HepG2 (cell line): ENCODE data around the gene KDM3B. TPM values are rescaled to one million over a fixed set of nuclear protein-coding genes. Genes with fewer than 3 reads are reported as not detected.

Source experiments
- CC2D1A ChIP-seq: sonication (generic); formaldehyde crosslinking; IDR thresholded peaks from 2 replicates; pipeline ENCODE4 v1.8.1; 2023; ENCODE audit warnings: mild to moderate bottlenecking, missing genetic modification reagents
- DPF2 ChIP-seq: sonication (generic); formaldehyde crosslinking; IDR thresholded peaks from 2 replicates; pipeline ENCODE4 v1.4.0; 2020; ENCODE audit warnings: mild to moderate bottlenecking, low read depth, missing genetic modification reagents, borderline replicate concordance
- EED ChIP-seq: sonication (generic); formaldehyde crosslinking; IDR thresholded peaks from 2 replicates; pipeline ENCODE4 v1.5.0; 2020; ENCODE audit warnings: mild to moderate bottlenecking, missing genetic modification reagents
- FIP1L1 ChIP-seq: fragments of 200-400 bp; formaldehyde crosslinking; IDR thresholded peaks from 2 replicates; pipeline ENCODE4 v1.6.1; 2018; ENCODE audit warnings: low read depth, mild to moderate bottlenecking, low read length, moderate library complexity, borderline replicate concordance; ENCODE audit not compliant: insufficient read depth
- KLF15 ChIP-seq: sonication (generic); formaldehyde crosslinking; IDR thresholded peaks from 2 replicates; pipeline ENCODE4 v1.8.1; 2023; ENCODE audit warnings: borderline replicate concordance, mild to moderate bottlenecking, inconsistent platforms, missing genetic modification reagents, mixed read lengths
- MAF1 ChIP-seq: sonication (generic); formaldehyde crosslinking; IDR thresholded peaks from 2 replicates; pipeline ENCODE4 v1.5.0; 2020; ENCODE audit warnings: missing genetic modification reagents, borderline replicate concordance
- MYC ChIP-seq: sonication (generic); formaldehyde crosslinking; IDR thresholded peaks from 2 replicates; pipeline ENCODE4 v1.9.0; 2021; ENCODE audit warnings: missing genetic modification reagents, borderline replicate concordance
- NCOA5 ChIP-seq: sonication (generic); formaldehyde crosslinking; IDR thresholded peaks from 2 replicates; pipeline ENCODE4 v1.4.0; 2020; ENCODE audit warnings: missing genetic modification reagents
- RORA ChIP-seq: sonication (generic); formaldehyde crosslinking; IDR thresholded peaks from 2 replicates; pipeline ENCODE4 v1.5.0; 2020; ENCODE audit warnings: mild to moderate bottlenecking, missing genetic modification reagents, moderate library complexity
- TEAD3 ChIP-seq: optimal IDR thresholded peaks from 2 replicates; pipeline ENCODE3; 2016; ENCODE audit warnings: borderline replicate concordance
- ZNF337 ChIP-seq: sonication (generic); formaldehyde crosslinking; IDR thresholded peaks from 2 replicates; pipeline ENCODE4 v1.5.1; 2020; ENCODE audit warnings: missing genetic modification reagents, low read depth, mild to moderate bottlenecking, borderline replicate concordance
- ZNF557 ChIP-seq: sonication (generic); formaldehyde crosslinking; IDR thresholded peaks from 2 replicates; pipeline ENCODE4 v1.4.0; 2020; ENCODE audit warnings: missing genetic modification reagents
- ZNF598 ChIP-seq: sonication (generic); formaldehyde crosslinking; IDR thresholded peaks from 2 replicates; pipeline ENCODE4 v1.5.1; 2020; ENCODE audit warnings: mild to moderate bottlenecking, missing genetic modification reagents, borderline replicate concordance
- ZNF720 ChIP-seq: sonication (generic); formaldehyde crosslinking; IDR thresholded peaks from 2 replicates; pipeline ENCODE4 v1.4.0; 2020; ENCODE audit warnings: missing genetic modification reagents
- ZNF780A ChIP-seq: sonication (generic); formaldehyde crosslinking; IDR thresholded peaks from 2 replicates; pipeline ENCODE4 v1.8.0; 2022; ENCODE audit warnings: mild to moderate bottlenecking, missing genetic modification reagents, moderate library complexity
- polyA plus RNA-seq, 8 experiments: library from polyadenylated mRNA; depleted of rRNA in 3 of 8; stranded (reverse) in 7 of 8; unstranded in 1 of 8; fragments of >200 nt; fragmentation: Illumina TruSeq in 4 of 8; extraction: Trizol in 4 of 8; gene quantifications; 2 replicates each; pipeline versions ENCODE4 v1.2.1 to v1.2.3, GENCODE V29; 2011 to 2016; ENCODE audit warnings: low read depth in 4 of 8, missing spikeins in 1 of 8, mixed read lengths in 1 of 8; ENCODE audit not compliant: insufficient read depth in 1 of 8
- total RNA-seq, 5 experiments: library from RNA; depleted of rRNA; stranded (reverse); fragments of >200 nt; fragmentation: Illumina TruSeq; extraction: Trizol; gene quantifications; 2 replicates each; pipeline ENCODE4 v1.2.3, GENCODE V29; 2016; ENCODE audit warnings: low read depth in 1 of 5
- TF ChIP-seq, protein P1 (sequence below): sonication (generic); formaldehyde crosslinking; IDR thresholded peaks from 2 replicates; pipeline ENCODE4 v1.5.1; 2020; ENCODE audit warnings: missing genetic modification reagents, mild to moderate bottlenecking, borderline replicate concordance
- TF ChIP-seq, protein P2 (sequence below): IDR thresholded peaks from 2 replicates; pipeline ENCODE4 v1.6.1; 2016; ENCODE audit warnings: control low read depth
- TF ChIP-seq, protein P3 (sequence below): sonication (generic); formaldehyde crosslinking; IDR thresholded peaks from 2 replicates; pipeline ENCODE4 v1.4.0; 2020; ENCODE audit warnings: missing genetic modification reagents
- TF ChIP-seq, protein P4 (sequence below): sonication (generic); formaldehyde crosslinking; IDR thresholded peaks from 2 replicates; pipeline ENCODE4 v1.4.0; 2020; ENCODE audit warnings: missing genetic modification reagents
- TF ChIP-seq, protein P5 (sequence below): sonication (generic); formaldehyde crosslinking; IDR thresholded peaks from 2 replicates; pipeline ENCODE4 v1.9.0; 2022; ENCODE audit warnings: missing genetic modification reagents, mild to moderate bottlenecking, borderline replicate concordance
- TF ChIP-seq, protein P6 (sequence below): sonication (generic); formaldehyde crosslinking; IDR thresholded peaks from 2 replicates; pipeline ENCODE4 v1.4.0; 2020; ENCODE audit warnings: mild to moderate bottlenecking, missing genetic modification reagents

Gene KDM3B
- total and polyA plus RNA-seq, 2 of the 13 experiments (the other 11 are each of a cell fraction or from before 2014, with no cell fraction given): 19.7 to 34.3 TPM

DNA sequence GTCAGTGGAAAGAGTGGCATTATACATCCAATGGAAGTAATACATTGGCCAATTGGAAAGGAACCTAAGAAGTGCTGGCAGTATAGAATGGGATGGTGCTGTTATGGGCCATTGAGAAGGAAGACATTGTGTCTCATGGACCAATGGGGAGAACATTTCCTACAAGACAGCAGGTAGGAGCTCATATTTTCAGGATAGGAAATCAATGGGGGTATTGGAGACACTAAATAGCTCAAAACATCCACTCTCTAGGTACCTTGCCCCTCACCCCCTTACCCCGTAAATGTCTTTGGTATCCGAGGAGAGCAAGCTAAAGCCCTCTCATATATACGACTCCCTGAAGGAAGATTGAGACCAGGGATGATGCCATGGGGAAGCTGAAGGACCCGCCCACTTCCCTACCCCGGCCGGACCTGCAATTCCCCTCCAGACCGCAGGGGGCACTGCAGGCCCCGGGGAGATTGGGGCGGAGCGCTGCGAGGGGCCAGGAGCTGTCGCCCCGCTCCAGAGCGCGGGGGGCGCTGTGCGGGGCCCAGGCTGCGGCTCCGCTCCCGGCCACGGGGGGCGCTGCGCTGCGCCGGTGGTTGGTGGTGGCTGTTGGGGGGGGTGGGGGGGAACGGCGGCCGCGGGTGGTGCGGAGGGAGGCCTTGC, at the start of gene KDM3B (continued):
- TF ChIP-seq, protein P1, sequence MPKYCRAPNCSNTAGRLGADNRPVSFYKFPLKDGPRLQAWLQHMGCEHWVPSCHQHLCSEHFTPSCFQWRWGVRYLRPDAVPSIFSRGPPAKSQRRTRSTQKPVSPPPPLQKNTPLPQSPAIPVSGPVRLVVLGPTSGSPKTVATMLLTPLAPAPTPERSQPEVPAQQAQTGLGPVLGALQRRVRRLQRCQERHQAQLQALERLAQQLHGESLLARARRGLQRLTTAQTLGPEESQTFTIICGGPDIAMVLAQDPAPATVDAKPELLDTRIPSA (CRISPR knock-in tag): no peak
- TF ChIP-seq TEAD3 (CRISPR knock-in tag) (no peak), MAF1 (CRISPR knock-in tag) (no peak), ZNF598 (CRISPR knock-in tag) (no peak), DPF2 (CRISPR knock-in tag) (no peak), FIP1L1 (no peak), CC2D1A (CRISPR knock-in tag) (no peak), ZNF780A (CRISPR knock-in tag) (no peak), ZNF557 (CRISPR knock-in tag) (no peak), EED (CRISPR knock-in tag) (no peak), KLF15 (no peak), RORA (CRISPR knock-in tag) (no peak), ZNF337 (CRISPR knock-in tag) (no peak), ZNF720 (no peak), MYC (CRISPR knock-in tag) (no peak; the same call in 1 of the 2 replicates), NCOA5 (CRISPR knock-in tag) (no peak)
- TF ChIP-seq, protein P2, sequence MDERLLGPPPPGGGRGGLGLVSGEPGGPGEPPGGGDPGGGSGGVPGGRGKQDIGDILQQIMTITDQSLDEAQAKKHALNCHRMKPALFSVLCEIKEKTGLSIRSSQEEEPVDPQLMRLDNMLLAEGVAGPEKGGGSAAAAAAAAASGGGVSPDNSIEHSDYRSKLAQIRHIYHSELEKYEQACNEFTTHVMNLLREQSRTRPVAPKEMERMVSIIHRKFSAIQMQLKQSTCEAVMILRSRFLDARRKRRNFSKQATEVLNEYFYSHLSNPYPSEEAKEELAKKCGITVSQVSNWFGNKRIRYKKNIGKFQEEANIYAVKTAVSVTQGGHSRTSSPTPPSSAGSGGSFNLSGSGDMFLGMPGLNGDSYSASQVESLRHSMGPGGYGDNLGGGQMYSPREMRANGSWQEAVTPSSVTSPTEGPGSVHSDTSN: no peak
- TF ChIP-seq, protein P3, sequence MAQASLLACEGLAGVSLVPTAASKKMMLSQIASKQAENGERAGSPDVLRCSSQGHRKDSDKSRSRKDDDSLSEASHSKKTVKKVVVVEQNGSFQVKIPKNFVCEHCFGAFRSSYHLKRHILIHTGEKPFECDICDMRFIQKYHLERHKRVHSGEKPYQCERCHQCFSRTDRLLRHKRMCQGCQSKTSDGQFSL (CRISPR knock-in tag): peak; percentile 93
- TF ChIP-seq, protein P4, sequence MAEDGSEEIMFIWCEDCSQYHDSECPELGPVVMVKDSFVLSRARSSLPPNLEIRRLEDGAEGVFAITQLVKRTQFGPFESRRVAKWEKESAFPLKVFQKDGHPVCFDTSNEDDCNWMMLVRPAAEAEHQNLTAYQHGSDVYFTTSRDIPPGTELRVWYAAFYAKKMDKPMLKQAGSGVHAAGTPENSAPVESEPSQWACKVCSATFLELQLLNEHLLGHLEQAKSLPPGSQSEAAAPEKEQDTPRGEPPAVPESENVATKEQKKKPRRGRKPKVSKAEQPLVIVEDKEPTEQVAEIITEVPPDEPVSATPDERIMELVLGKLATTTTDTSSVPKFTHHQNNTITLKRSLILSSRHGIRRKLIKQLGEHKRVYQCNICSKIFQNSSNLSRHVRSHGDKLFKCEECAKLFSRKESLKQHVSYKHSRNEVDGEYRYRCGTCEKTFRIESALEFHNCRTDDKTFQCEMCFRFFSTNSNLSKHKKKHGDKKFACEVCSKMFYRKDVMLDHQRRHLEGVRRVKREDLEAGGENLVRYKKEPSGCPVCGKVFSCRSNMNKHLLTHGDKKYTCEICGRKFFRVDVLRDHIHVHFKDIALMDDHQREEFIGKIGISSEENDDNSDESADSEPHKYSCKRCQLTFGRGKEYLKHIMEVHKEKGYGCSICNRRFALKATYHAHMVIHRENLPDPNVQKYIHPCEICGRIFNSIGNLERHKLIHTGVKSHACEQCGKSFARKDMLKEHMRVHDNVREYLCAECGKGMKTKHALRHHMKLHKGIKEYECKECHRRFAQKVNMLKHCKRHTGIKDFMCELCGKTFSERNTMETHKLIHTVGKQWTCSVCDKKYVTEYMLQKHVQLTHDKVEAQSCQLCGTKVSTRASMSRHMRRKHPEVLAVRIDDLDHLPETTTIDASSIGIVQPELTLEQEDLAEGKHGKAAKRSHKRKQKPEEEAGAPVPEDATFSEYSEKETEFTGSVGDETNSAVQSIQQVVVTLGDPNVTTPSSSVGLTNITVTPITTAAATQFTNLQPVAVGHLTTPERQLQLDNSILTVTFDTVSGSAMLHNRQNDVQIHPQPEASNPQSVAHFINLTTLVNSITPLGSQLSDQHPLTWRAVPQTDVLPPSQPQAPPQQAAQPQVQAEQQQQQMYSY (CRISPR knock-in tag): no peak
- TF ChIP-seq, protein P5, sequence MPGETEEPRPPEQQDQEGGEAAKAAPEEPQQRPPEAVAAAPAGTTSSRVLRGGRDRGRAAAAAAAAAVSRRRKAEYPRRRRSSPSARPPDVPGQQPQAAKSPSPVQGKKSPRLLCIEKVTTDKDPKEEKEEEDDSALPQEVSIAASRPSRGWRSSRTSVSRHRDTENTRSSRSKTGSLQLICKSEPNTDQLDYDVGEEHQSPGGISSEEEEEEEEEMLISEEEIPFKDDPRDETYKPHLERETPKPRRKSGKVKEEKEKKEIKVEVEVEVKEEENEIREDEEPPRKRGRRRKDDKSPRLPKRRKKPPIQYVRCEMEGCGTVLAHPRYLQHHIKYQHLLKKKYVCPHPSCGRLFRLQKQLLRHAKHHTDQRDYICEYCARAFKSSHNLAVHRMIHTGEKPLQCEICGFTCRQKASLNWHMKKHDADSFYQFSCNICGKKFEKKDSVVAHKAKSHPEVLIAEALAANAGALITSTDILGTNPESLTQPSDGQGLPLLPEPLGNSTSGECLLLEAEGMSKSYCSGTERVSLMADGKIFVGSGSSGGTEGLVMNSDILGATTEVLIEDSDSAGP (CRISPR knock-in tag): peak; percentile 51; the same call in 1 of the 2 replicates
- TF ChIP-seq, protein P6, sequence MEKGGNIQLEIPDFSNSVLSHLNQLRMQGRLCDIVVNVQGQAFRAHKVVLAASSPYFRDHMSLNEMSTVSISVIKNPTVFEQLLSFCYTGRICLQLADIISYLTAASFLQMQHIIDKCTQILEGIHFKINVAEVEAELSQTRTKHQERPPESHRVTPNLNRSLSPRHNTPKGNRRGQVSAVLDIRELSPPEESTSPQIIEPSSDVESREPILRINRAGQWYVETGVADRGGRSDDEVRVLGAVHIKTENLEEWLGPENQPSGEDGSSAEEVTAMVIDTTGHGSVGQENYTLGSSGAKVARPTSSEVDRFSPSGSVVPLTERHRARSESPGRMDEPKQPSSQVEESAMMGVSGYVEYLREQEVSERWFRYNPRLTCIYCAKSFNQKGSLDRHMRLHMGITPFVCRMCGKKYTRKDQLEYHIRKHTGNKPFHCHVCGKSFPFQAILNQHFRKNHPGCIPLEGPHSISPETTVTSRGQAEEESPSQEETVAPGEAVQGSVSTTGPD (CRISPR knock-in tag): no peak
